ENCODE data around the gene PSMG1.

DNA sequence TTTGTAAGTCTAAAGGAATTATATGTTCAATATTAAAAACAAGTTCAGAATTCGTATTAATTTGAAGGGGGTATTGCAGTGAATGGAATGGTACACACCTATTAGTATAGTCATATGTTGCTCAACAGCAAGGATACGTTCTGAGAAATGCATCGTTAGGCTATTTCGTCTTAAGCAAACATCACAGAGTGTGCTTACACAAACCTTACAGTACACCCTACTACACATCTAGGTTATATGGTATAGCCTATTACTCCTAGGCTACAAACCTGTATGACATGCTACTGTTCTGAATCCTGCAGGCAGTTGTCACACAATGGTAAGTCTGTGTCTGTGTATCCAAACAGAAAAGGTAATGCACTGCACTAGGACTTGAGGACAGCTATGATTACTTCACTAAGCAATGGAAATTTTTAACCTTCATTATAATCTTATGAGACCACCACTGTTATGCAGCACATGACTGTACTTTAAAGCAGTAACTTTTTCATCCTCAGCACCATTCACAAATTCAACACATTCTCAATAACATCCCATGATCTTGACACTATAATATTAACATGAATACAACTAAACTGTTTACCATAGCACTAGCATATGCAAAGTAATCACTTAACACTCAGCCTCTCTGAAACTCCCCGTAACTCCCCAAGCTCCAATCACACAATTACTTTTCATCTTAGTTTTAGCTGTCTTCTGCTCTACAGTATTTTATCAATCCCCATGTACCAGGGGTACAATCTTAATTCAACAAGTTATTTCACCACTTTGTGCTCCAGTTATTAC is 14.4 kb upstream of the PSMG1 start:
- TF ChIP-seq POLR2A (IDR thresholded peaks at IDR 0.05) (no peak), CTCF (IDR thresholded peaks at IDR 0.05) (no peak)

Measured in lower leg skin (tissue), 3 donors.